Measurements from ENCODE around the gene AKR1C4. TPM values are rescaled to one million over a fixed set of nuclear protein-coding genes. Genes with fewer than 3 reads are reported as not detected.

The AKR1C4 gene
- polyA plus RNA-seq, 1 experiment: not detected

DNA sequence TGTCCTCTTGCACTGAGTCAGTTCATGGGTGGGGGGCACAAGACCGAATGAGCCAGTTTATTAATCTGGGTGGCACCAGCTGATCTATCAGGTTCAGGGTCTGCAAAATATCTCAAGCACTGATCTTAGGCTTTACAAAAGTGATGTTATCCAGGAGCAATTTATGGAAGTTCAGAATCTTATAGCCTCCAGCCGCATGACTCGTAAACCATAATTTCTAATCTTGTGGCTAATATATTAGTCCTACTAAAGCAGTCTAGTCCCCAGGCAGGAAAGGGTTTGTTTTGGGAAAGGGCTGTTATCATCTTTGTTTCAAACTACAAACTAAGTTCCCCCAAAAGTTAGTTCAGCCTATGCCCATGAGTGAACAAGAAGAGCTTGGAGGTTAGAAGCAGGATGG lies 45.6 kb upstream of the AKR1C4 start:
- ChIA-PET POLR2A (no interaction called here), CTCF (no interaction called here)
- no peak for DNase-seq (ENCODE audit: low read depth, low spot score)
- Histone ChIP-seq H3K4me3 (ENCODE audit: low read depth, low read length) (no peak overlapping the region), H3K27ac (ENCODE audit: low read depth, low read length) (no peak overlapping the region), H3K27me3 (ENCODE audit: control insufficient read depth, insufficient read depth, low read length) (no peaks in the 10 kb centered on the region), H3K9me3 (ENCODE audit: control insufficient read depth, insufficient read depth, low read length) (no peaks in the 10 kb centered on the region)
- TF ChIP-seq CTCF (IDR thresholded peaks at IDR 0.05; ENCODE audit: low read depth, low read length): no peak

DNA sequence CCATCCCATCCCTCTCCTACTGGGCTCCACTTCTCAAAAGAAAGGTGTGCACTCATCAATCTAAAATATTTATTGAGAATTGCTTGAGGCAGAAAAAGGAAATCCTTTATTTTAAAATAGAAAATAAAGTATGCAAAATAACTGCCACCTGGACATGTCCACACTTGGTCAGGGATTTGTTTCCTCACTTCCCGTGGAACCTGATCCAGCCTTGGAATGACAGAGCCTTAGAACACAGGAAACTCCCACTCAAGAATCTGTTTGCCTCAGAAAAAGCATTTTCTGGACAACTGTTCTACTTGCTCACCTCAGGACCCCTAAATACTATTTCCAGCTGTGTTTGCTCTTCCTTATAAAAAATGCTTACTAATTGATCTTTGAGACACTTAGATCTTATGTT lies 40.7 kb upstream of the AKR1C4 start:
- ChIA-PET CTCF (no interaction called here), POLR2A (no interaction called here)
- Histone ChIP-seq H3K27ac (ENCODE audit: low read depth, low read length) (no peak overlapping the region), H3K9me3 (ENCODE audit: control insufficient read depth, insufficient read depth, low read length) (no peaks in the 10 kb centered on the region), H3K27me3 (ENCODE audit: control insufficient read depth, insufficient read depth, low read length) (no peaks in the 10 kb centered on the region), H3K4me3 (ENCODE audit: low read depth, low read length) (no peak overlapping the region)
- no peak for DNase-seq (ENCODE audit: low read depth, low spot score)
- no peak for TF ChIP-seq CTCF (IDR thresholded peaks at IDR 0.05; ENCODE audit: low read depth, low read length)

DNA sequence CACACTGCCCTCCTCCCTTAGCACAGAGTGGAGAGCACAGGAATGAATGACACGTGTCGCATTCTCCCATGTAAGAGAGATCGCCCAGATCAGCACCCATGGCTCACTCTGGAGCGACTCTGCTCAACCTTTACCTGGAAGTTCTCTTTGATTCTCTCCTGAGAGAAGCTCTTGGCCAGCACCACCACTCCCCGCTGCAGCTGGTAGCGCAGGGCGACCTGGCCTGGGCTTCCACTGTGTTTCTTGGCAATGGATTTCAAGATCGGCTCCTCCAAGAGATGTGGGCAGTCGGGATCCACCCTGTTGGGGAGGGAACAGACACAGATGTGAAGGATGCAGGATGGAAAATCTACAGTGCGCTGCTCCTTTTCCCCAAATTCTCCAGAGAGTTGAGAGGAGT lies 39.1 kb upstream of the AKR1C4 start:
- TF ChIP-seq CTCF (IDR thresholded peaks at IDR 0.05; ENCODE audit: low read depth, low read length): no peak
- H3K27ac ChIP-seq (ENCODE audit: low read depth, low read length): no peak overlapping the region
- no peaks in the 10 kb centered on the region for H3K9me3 ChIP-seq (ENCODE audit: control insufficient read depth, insufficient read depth, low read length)
- no peak overlapping the region for H3K4me3 ChIP-seq (ENCODE audit: low read depth, low read length)
- ChIA-PET POLR2A (no interaction called here), CTCF (no interaction called here)
- no peaks in the 10 kb centered on the region for H3K27me3 ChIP-seq (ENCODE audit: control insufficient read depth, insufficient read depth, low read length)
- no peak for DNase-seq (ENCODE audit: low read depth, low spot score)

DNA sequence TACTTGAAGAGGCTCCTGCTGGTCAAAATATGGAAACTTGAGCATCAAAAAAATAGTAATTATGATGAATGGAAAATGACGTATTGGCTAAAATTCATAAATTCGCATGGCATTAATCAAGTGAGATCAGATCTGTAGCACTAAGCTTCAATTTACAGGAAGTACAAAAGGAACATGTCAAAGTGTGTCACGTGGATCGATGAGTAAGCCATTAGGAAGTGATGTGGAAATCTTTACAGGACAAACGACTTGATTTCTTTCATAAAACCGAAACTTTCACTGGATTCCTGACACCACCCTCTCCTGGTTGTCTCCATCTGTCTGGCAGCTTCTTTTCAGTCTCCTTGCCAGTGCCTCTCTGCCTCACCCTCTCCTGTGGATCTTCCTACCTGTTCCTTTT lies 37.5 kb upstream of the AKR1C4 start:
- Histone ChIP-seq H3K27me3 (ENCODE audit: control insufficient read depth, insufficient read depth, low read length) (no peaks in the 10 kb centered on the region), H3K4me3 (ENCODE audit: low read depth, low read length) (no peak overlapping the region), H3K27ac (ENCODE audit: low read depth, low read length) (no peak overlapping the region), H3K9me3 (ENCODE audit: control insufficient read depth, insufficient read depth, low read length) (no peaks in the 10 kb centered on the region; the same call in 1 of the 2 replicates)
- ChIA-PET CTCF (no interaction called here), POLR2A (no interaction called here)
- DNase-seq (ENCODE audit: low read depth, low spot score): no peak
- TF ChIP-seq CTCF (IDR thresholded peaks at IDR 0.05; ENCODE audit: low read depth, low read length): no peak

GRCh38 chr10:5163487-5163886 lies 33.1 kb upstream of the AKR1C4 start:
- DNase-seq (ENCODE audit: low read depth, low spot score): no peak
- POLR2A ChIA-PET: no interaction called here
- H3K27ac ChIP-seq (ENCODE audit: low read depth, low read length): no peak overlapping the region
- CTCF ChIA-PET: no interaction called here
- no peak for TF ChIP-seq CTCF (IDR thresholded peaks at IDR 0.05; ENCODE audit: low read depth, low read length)
- H3K4me3 ChIP-seq (ENCODE audit: low read depth, low read length): no peak overlapping the region
- no peaks in the 10 kb centered on the region for H3K27me3 ChIP-seq (ENCODE audit: control insufficient read depth, insufficient read depth, low read length)
- H3K9me3 ChIP-seq (ENCODE audit: control insufficient read depth, insufficient read depth, low read length): peaks cover 5% of the 10 kb centered on the region; the same call in 1 of the 2 replicates

All from AG04450 (cell line).